Islet precursor cell (in vitro differentiated cells): ENCODE measurements around the gene IBA57.

Experiments used
- DNase-seq: peaks from one replicate; pipeline ENCODE4 v3.0.0-alpha.2; 2018

The IBA57 gene

GRCh38 chr1:228194921-228195812 lies 29.6 kb downstream of the IBA57 start:
- DNase-seq = no peak

- no peak for DNase-seq
Measured at GRCh38 chr1:228197555-228198147, 32.0 kb downstream of the IBA57 start.

GRCh38 chr1:228198977-228199590 lies 33.5 kb downstream of the IBA57 start:
- no peak for DNase-seq

- no peak for DNase-seq
Measured at GRCh38 chr1:228204958-228205357, 39.4 kb downstream of the IBA57 start.

GRCh38 chr1:228205526-228206436 lies 40.2 kb downstream of the IBA57 start:
- DNase-seq = peak; percentile 41

- peak; percentile 40 for DNase-seq
Measured at GRCh38 chr1:228206582-228207351, 41.2 kb downstream of the IBA57 start.

GRCh38 chr1:228207381-228207810 lies 41.8 kb downstream of the IBA57 start:
- DNase-seq = peak; percentile 49

GRCh38 chr1:228207851-228208821 lies 42.5 kb downstream of the IBA57 start, which contains the start of gene OBSCN:
OBSCN (plus strand) TSS chr1:228208044; CDS start chr1:228211784, 3,740 bp downstream.
- peak; percentile 44 for DNase-seq

GRCh38 chr1:228208831-228209551 lies 43.4 kb downstream of the IBA57 start:
- peak; percentile 51 for DNase-seq

GRCh38 chr1:228209657-228210056 lies 44.1 kb downstream of the IBA57 start:
- peak; percentile 42 for DNase-seq

- DNase-seq = peak; percentile 51
Measured at GRCh38 chr1:228210076-228210651, 44.6 kb downstream of the IBA57 start.

GRCh38 chr1:228210712-228211530 lies 45.3 kb downstream of the IBA57 start:
- DNase-seq = peak; percentile 51

GRCh38 chr1:228211531-228212414 lies 46.2 kb downstream of the IBA57 start:
- DNase-seq = no peak

GRCh38 chr1:228212415-228212965 lies 46.9 kb downstream of the IBA57 start:
- DNase-seq = peak; percentile 54

- peak; percentile 95 for DNase-seq
Measured at GRCh38 chr1:228212966-228213844, 47.6 kb downstream of the IBA57 start.
